Epidermal melanocyte (primary cell): ENCODE measurements around the gene HIVEP3.

Experiments
- DNase-seq: peaks from one replicate; pipeline ENCODE4 v3.0.0; 2011; ENCODE audit warnings: low spot score; ENCODE audit not compliant: insufficient read length

The HIVEP3 gene

GRCh38 chr1:41733725-41734124, 185.0 kb downstream of the HIVEP3 start:
- DNase-seq = no peak

DNA sequence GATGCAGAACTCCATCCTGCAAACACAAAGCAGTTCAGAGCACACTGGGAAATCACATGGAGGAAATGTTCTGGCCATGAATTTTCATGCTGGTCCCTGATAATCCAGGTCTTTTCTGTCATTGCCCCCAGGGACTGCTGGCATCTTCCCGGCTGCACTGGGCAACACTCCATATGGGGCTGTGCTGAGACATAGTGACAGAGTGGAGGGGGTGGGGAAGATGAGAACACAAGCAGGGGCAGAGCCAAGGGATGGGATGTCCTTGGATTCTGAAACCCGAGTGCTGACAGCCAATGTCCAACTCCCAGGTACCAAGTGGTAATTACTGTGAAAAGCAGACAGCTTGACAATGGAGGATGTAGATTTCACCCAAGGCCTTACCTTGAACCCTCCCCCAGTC, 185.7 kb downstream of the HIVEP3 start:
- no peak for DNase-seq

DNA sequence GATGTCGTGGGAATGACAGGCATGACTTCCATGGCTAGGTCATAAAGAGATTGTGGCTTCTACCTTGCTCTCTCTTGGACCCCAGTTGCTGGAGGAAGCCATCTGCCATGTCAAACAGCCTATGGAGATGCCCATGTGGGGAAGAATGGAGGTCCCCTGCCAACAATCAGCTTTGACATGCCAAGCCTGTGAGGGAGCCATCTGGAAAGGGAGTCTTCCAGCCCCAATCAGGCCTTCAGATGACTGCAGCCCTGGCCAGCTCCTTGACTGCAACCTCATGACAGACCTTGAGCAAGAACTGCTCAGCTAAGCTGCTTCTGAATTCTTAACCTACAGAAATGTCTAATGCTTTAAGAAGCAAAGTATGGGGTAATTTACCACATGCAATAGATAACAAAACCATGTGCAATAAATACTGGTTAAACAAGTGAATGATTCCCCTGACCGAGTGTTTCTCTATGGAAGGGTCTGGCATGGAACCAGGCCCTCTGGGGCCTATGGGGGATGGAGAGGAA, 187.1 kb downstream of the HIVEP3 start:
- no peak for DNase-seq

- DNase-seq = no peak
These were observed 187.9 kb downstream of the HIVEP3 start for GRCh38 chr1:41730806-41731205.

- no peak for DNase-seq
These were observed 190.1 kb downstream of the HIVEP3 start for GRCh38 chr1:41728403-41729202.

GRCh38 chr1:41727749-41728115, 191.0 kb downstream of the HIVEP3 start:
- DNase-seq = no peak

GRCh38 chr1:41726899-41727748, 191.6 kb downstream of the HIVEP3 start:
- DNase-seq = no peak

DNA sequence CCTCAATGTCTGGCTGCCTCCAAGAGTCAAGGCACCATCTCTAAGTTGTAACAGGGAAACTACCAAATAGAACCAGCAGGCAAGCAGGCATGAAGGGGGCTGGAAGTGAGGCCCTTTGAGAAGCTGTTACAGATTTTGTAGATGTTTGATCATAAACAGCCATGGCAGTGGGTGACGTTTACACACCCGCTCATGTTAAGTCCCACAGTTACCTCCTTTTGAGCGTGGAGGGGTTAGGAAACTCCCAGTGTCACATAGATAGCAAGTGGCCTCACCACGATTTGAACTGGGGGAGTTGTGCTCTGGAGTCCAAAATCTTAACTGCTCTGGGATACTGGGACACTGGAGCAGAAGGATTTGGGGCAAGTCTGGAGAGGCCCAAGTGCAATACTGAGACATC, 192.4 kb downstream of the HIVEP3 start:
- DNase-seq = no peak

- DNase-seq = no peak
These were observed 193.8 kb downstream of the HIVEP3 start for GRCh38 chr1:41724926-41725325.

DNA sequence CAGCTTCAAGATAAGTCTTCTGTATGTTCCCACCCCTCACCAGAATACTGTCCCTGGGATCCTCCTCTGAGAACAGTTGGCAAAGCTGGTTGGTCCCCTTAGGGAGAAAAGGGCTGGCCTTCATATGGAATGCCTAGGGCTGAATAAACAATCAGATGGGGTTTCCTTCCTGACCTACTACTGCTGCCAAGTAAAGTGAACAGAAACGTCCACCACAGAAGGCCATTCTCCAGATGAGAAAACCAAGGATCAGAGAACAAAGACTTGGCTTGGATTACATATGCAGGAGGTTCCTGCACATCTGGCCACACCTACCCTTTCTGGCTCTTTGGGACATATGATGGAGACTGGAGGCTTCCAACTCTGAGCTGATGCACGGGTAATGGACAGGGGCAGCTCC, 194.5 kb downstream of the HIVEP3 start:
- DNase-seq = no peak

DNA sequence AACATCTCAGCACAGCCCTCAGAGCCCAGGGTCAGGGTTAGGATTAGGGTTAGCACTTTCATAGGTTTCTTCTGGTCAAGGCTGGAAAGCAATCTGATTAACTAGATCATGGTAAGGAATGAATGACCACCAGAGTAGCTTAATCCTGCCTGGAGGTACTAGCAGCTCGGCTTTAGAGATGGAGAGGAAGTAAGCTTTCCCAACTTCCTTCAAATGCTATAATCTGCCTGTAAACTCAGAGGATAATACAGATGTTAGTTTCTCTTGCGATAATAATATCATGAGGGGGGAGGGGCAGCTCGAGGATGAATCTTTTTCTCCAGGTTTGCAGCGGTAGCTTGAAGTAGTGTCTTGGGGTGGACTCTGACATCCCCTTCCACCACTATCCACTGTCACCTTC, 194.9 kb downstream of the HIVEP3 start:
- DNase-seq = no peak

DNA sequence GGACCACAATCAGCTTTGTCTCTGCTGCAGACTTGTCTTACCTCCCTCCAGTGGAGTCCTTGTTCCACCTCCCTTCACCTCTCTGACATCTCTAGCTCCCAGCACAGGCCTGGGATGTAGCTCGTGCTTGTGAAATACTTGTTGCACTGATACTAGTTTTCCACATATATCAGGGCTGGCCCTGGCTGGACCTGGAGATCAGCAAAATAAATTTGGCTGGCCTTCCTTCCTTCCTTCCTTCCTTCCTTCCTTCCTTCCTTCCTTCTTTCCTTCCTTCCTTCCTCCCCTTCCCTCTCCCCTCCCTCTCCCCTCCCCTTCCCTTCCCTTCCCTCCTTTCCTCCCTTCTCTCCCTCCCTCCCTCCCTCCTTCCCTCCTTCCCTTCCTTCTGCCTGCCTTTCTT, 196.5 kb downstream of the HIVEP3 start:
- DNase-seq = no peak

DNA sequence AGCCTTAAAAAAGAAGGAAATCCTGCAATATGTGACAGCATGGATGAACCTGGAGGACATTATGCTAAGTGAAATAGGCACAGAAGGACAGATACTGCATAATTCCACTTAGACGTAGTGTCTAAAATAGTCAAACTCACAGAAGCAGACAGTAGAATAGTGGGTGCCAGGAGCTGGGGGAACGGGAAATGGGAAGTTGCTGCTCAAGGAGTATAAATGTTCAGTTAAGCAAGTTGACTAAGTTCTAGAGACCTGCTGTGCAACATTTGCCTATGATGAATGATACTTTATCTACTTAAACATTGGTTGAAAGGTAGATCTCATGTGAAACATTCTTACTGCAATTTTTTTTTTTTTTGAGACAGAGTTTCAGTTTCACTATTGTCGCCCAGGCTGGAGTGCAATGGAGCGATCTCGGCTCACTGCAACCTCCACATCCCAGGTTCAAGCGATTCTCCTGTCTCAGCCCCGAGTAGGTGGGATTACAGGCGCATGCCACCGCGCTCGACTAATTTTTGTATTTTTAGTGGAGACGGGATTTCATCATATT, 197.8 kb downstream of the HIVEP3 start:
- DNase-seq = no peak

- no peak for DNase-seq
These were observed 199.1 kb downstream of the HIVEP3 start for GRCh38 chr1:41719590-41719989.

DNA sequence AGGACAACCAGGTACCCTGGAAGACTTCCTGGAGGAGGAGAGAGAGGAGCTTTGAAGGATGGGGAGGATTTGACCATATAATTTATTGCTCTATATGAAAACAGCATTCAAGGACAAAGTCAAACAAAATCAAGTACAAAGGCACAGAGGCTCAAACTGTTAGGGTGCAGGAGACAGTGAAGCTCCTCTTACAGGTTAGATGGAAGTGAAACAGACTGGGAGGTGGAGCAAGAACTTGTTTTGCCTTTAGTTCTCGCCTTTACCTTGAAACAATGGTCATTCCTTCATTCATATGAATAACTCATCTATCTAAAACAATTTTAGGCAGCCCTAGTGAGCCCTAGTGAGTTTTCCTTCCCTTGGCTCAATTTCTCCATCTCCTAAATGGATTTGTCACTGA, 199.6 kb downstream of the HIVEP3 start:
- DNase-seq = no peak

GRCh38 chr1:41718497-41718896, 200.2 kb downstream of the HIVEP3 start:
- DNase-seq = no peak

DNA sequence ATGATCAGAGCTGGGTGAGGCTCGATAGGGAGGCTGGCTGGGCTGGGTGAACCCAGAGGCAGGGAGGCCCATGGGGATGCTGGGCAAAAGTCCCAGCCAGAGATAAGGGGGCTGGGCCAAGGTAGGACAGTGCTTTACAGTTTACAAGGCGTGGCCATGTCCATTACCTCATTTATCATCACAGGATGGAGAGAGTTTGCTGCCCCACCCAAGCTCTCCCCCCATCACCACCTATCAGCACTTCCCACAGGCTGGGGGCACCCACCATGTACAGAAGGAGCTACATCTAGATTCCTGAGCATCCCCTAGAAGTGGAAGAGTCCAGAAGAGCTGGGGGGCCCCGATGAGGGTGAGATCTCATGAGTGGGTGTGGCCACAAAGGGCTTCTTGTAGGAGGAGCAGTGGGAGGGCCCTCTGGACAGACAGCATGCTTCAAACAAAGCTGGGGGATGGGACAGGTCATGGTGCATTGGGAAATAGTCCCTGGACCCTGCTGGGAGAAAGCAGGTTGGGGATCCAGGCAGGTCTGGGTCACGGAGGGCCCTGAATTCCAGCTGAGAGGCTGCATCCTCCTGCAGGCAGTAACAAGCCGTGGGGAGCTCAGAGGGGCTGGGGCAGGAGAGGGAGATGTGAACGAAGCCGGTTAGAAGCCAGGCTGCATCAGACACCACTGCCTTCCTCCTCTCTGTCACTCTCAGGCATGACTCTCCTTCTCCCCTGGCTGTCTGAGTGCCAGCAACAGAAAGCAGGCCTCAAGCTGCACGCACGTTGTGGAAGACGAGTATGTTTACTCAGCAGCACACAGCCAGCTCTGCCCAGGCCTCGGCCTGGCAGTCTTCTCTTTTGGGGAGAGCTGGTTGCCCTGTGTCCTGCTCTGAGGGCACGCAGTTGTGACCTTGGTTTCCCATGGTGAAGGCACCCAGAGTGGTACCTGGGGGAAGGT, 202.3 kb downstream of the HIVEP3 start:
- DNase-seq = no peak

- DNase-seq = no peak
These were observed 203.2 kb downstream of the HIVEP3 start for GRCh38 chr1:41715441-41716095.

DNA sequence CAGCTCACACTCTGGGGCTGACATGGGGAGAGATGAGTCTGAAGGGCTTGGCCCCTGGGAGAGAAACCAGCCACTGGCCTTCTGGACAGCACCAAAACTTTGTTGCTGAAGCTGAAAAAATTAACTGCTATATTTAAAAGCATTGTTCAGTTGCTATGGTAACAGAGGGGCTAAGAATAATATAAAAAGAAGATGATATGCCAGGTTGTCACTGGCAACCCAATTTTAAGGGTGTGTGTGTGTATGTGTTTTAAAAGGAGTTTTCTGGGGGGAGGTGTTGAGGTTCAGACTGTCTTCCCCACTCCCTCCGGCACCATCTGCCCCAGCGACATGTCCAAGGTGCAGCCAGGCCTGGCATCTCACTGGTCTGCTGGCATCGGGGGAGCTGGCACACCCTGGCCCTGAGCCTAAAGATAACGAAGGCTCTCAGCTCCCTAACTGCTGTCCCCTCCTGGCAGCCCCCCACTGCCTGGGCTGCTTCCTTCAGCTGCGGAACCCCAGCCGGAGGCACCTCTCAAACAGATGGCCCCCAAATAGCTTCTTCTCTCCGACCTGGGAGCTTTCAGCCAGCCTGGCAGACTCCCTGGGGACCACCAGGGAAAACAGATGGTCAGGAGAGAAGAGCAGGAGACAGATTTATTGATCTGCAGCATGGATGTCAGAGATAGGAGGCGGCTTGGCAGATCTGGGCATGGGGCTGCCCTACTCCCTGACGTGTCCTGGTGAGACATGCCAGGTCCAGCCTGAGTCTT, 203.9 kb downstream of the HIVEP3 start:
- no peak for DNase-seq
